Heart right ventricle (tissue), 16 donors: ENCODE results near the gene DDX46. TPM values are rescaled to one million over a fixed set of nuclear protein-coding genes. Genes with fewer than 3 reads are reported as not detected.
"Not testable (repeated sequence)": the region's sequence is repeated elsewhere in the genome, so short reads cannot be mapped to it uniquely, and the experiment has no call there.

ENCODE experiments used
- ATAC-seq, 8 donors: fragments of 200-7000 bp; cut with Tn5 transposase; one replicate each; pipeline ENCODE4 v1.9.1; 2020; ENCODE audit warnings: mild to moderate bottlenecking in 8 of 8, moderate library complexity in 8 of 8, moderate number of reproducible peaks in 1 of 8
- DNase-seq, 2 donors: peaks; one replicate each; pipeline ENCODE4 v3.0.0-alpha.2; 2020
- H3K27ac ChIP-seq, 10 donors: fragments of 200-600 bp; sonication (generic) in 2 of 10; one replicate each; pipeline versions ENCODE4 v1.5.0 to v1.8.0; 2020 to 2022; ENCODE audit warnings: mild to moderate bottlenecking in 3 of 10
- H3K27me3 ChIP-seq, 7 donors: fragments of 200-600 bp; one replicate each; pipeline ENCODE4 v1.8.0; 2021 to 2022; ENCODE audit warnings: mild to moderate bottlenecking in 2 of 7
- H3K36me3 ChIP-seq, 9 donors: fragments of 200-600 bp; sonication (generic) in 1 of 9; one replicate each; pipeline versions ENCODE4 v1.5.0 to v1.8.0; 2020 to 2022; ENCODE audit warnings: mild to moderate bottlenecking in 2 of 9
- H3K4me1 ChIP-seq, 9 donors: fragments of 200-600 bp; sonication (generic) in 1 of 9; one replicate each; pipeline versions ENCODE4 v1.5.0 to v1.8.0; 2020 to 2022; ENCODE audit warnings: mild to moderate bottlenecking in 4 of 9
- H3K4me3 ChIP-seq, 10 donors: fragments of 200-600 bp; sonication (generic) in 2 of 10; one replicate each; pipeline versions ENCODE4 v1.5.0 to v1.8.0; 2020 to 2022; ENCODE audit warnings: mild to moderate bottlenecking in 7 of 10, moderate library complexity in 2 of 10
- H3K9me3 ChIP-seq, 11 donors: fragments of 200-600 bp in 10 of 11; sonication (generic) in 2 of 11; one replicate each; pipeline versions ENCODE4 v1.5.0 to v1.8.0; 2013 to 2022; ENCODE audit warnings: mild to moderate bottlenecking in 2 of 11, control low read depth in 1 of 11, moderate library complexity in 1 of 11
- WGBS, 2 donors: extraction: QIAGEN DNeasy Blood & Tissue Kit; methylation state at CpG; one replicate each; pipeline ENCODE4 v1.1.7; 2013; ENCODE audit warnings: inconsistent platforms in 1 of 2; 5-methylcytosine and 5-hydroxymethylcytosine counted together
- intact Hi-C, 10 donors: fragments of 100-400 bp; cut with DNase I; formaldehyde crosslinking; loops; one replicate each; pipeline versions ENCODE4 v1.11.1 to v1.14.2; 2022
- polyA plus RNA-seq, 2 donors: library from polyadenylated mRNA; stranded (reverse); fragments of 200-250 nt; gene quantifications; one replicate each; pipeline ENCODE4 v1.2.3, GENCODE V29; 2013
- total RNA-seq, 10 donors: library from RNA; stranded (reverse); fragmentation: NEBNext Ultra II Directional in 3 of 10; extraction: Animal tissue kit (Norgen Biotek cat#: 25700) in 3 of 10; gene quantifications; one replicate each; pipeline versions ENCODE4 v1.2.1 to v1.2.4, GENCODE V29; 2021 to 2023
- TF ChIP-seq, protein P1 (sequence below), 9 donors: fragments of 200-600 bp; sonication (generic) in 2 of 9; IDR thresholded peaks; one replicate each; pipeline versions ENCODE4 v1.5.0 to v1.8.0; 2021 to 2022; ENCODE audit warnings: antibody characterized with exemption in 9 of 9, mild to moderate bottlenecking in 5 of 9, moderate library complexity in 1 of 9
- donor health status: Arrhythmogenic right ventricular cardiomyopathy.
- donor health status: ischemic (EF 13 %, LVEDD 7.1; RV severe dilation, severe dysfunction).
- donor health status: healthy with polysubstance abuse.
- donor health status: DM: no; HTN: yes; CAD: no.
- donor health status: DM: no; HTN: no; CAD: no.
- donor health status: ischemic (EF 25% LVEDD 6.9; RV normal size, moderate dysfunction).
- donor health status: ischemic (EF 25% LVEDD 5.7; RV mildly dilated, moderate dysfunction).
- donor health status: healthy.
- donor health status: DM: yes; HTN: yes; CAD: no.
- donor health status: Ischemic cardiomyopathy.
- donor health status: ischemic (EF 35%, LVEDD 5.7; RV mildly dilated, moderate dysfunction).
- donor health status: nonischemic (EF 11% LVEDD 7.7; RV severe dilation, severe dysfunction).
- donor health status: DM: yes; HTN: yes; CAD: no.
- donor health status: PGD.
- donor health status: ischemic (EF 29% LVEDD 5.4; RV normal size, mild dysfunction).
- donor health status: nonischemic (EF 23%, LVEDD 6.1; RV moderate dilation, normal function).

Gene DDX46
- total and polyA plus RNA-seq, 12 donors, result 11.9 to 34.8 (median 29.7) TPM

DNA sequence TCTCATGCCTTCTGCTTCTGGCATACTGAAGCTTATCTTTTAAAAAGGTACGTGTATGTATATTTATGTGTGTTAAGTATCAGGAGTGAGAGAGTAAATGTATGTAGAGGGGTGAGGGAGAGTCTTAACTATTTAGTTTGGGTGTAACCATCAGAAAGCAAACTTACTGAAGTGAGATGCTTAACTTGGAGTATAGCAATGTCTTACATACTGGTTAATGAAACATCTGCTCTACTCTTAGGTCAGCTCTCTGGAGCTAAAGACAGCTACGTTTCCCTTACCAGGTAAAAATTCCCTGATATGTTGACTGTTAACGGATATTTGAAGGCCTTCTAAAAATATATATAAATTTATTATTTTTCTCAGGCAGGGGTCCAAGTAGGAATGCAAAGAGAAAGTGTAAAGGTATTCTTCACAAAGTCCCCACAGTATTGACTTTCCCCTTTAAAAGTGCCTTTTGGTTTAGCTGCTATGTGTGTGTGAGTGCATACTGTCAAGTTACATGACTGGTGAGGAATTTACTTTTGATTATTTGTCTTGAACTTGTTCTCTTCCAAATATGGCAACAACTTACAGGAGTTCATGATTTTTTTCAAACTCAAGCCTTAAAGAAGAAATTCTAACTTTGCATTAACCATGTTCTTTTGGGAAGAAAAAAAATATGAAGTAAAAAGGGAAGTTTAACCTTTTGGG lies 74.9 kb downstream of the DDX46 start:
- Histone ChIP-seq H3K4me1 (peaks cover 0 to 14% (median 7%) of the 10 kb centered on the region in 9 donors), H3K9me3 (no peaks in the 10 kb centered on the region), H3K36me3 (peaks cover 0 to 99% (median 6%) of the 10 kb centered on the region in 9 donors), H3K27me3 (no peaks in the 10 kb centered on the region), H3K27ac (no peak overlapping the region), H3K4me3 (no peak overlapping the region)
- DNase-seq, result no peak
- WGBS, 2 donors, result 89 to 94% methylated on average over 3 of the region's 3 CpGs
- intact Hi-C loops, result no loop called here
- no peak for ATAC-seq
- TF ChIP-seq, protein P1, sequence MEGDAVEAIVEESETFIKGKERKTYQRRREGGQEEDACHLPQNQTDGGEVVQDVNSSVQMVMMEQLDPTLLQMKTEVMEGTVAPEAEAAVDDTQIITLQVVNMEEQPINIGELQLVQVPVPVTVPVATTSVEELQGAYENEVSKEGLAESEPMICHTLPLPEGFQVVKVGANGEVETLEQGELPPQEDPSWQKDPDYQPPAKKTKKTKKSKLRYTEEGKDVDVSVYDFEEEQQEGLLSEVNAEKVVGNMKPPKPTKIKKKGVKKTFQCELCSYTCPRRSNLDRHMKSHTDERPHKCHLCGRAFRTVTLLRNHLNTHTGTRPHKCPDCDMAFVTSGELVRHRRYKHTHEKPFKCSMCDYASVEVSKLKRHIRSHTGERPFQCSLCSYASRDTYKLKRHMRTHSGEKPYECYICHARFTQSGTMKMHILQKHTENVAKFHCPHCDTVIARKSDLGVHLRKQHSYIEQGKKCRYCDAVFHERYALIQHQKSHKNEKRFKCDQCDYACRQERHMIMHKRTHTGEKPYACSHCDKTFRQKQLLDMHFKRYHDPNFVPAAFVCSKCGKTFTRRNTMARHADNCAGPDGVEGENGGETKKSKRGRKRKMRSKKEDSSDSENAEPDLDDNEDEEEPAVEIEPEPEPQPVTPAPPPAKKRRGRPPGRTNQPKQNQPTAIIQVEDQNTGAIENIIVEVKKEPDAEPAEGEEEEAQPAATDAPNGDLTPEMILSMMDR (IDR thresholded peaks at IDR 0.05), result no peak

DNA sequence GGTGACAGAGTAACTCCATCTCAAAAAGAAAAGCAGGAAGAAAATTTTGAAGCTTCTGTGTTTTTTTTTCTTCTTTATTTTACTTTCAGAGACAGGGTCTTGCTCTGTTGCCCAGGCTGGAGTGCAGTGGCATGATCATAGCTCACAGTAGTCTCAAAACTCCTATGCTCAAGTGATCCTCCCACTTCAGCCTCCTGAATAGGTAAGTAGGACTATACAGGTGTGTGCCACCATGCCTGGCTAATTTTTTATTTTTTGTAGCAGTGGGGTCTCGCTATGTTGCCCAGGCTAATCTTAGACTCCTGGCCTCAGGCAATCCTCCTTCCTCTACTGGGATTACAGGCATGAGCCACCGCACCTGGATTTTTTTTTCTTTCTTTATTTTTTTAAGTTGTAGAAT lies 77.0 kb downstream of the DDX46 start:
- H3K36me3 ChIP-seq, result peaks cover 0 to 98% (median 5%) of the 10 kb centered on the region in 9 donors
- 99 to 100% methylated on average over 2 of the region's 2 CpGs for WGBS, 2 donors
- TF ChIP-seq, protein P1 (IDR thresholded peaks at IDR 0.05), result no peak
- no peak for ATAC-seq
- DNase-seq, result no peak
- no peaks in the 10 kb centered on the region for H3K27me3 ChIP-seq
- no peak overlapping the region for H3K4me3 ChIP-seq
- H3K27ac ChIP-seq, result no peak overlapping the region
- intact Hi-C loops, result no loop called here
- no peaks in the 10 kb centered on the region for H3K9me3 ChIP-seq
- H3K4me1 ChIP-seq, result peaks cover 0 to 16% (median 7%) of the 10 kb centered on the region in 9 donors

DNA sequence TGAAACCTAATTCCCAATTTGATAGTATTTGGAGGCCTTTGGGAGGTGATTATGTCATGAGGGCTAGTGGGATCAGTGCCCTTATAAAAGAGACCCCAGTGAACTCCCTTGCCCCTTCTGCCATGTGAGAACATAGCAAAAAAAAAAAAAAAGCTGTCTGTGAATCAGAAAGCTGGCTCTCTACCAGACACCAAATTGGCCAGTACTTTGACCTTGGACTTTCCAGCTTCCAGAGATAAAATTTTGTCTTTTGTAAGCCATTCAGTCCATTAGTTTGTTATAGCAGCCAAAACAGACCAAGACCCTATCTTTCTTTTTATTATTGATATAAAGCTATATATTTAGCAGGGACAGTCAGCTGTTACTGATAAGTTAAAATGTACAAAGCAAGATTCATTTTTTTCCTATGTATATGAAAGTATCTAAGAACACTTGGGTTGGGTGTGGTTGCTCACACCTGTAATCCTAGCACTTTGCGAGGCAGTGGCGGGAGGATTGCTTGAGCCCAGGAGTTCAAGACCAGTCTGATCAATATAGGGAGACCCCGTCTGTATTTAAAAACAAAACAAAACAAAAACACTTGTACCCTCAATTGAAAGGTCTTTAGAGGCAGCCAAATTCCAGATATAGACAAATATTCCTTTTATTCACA lies 79.1 kb downstream of the DDX46 start:
- H3K4me3 ChIP-seq, result no peak overlapping the region
- H3K4me1 ChIP-seq, result peaks cover 0 to 16% (median 7%) of the 10 kb centered on the region in 9 donors
- no peaks in the 10 kb centered on the region for H3K27me3 ChIP-seq
- H3K9me3 ChIP-seq, result no peaks in the 10 kb centered on the region
- DNase-seq (no peak), ATAC-seq (no peak)
- intact Hi-C loops, result no loop called here
- 93 to 97% methylated on average over 3 of the region's 3 CpGs for WGBS, 2 donors
- peaks cover 0 to 90% (median 5%) of the 10 kb centered on the region in 9 donors for H3K36me3 ChIP-seq
- H3K27ac ChIP-seq, result no peak overlapping the region
- TF ChIP-seq, protein P1 (IDR thresholded peaks at IDR 0.05), result no peak

DNA sequence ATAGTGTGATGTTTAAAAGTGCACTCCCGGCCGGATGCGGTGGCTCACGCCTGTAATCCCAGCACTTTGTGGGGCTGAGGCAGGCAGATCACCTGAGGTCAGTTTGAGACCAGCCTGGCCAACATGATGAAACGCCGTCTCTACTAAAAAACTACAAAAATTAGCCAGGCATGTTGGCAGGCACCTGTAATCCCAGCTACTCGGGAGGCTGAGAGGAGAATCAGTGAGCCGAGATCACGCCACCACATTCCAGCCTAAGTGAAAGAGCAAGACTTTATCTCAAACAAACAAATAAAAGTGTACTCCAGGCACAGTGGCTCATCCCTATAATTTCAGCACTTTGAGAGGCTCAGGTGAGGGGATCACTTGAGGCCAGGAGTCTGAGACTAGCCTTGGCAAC lies 79.8 kb downstream of the DDX46 start:
- DNase-seq, H3K27ac ChIP-seq, H3K4me3 ChIP-seq, intact Hi-C loops, H3K27me3 ChIP-seq, H3K9me3 ChIP-seq, ATAC-seq: not testable (repeated sequence)
- WGBS, 2 donors, result 80 to 90% methylated on average over 9 of the region's 9 CpGs
- H3K4me1 ChIP-seq, result peaks cover 0 to 16% (median 7%) of the 10 kb centered on the region in 9 donors
- H3K36me3 ChIP-seq, result peaks cover 0 to 84% (median 5%) of the 10 kb centered on the region in 9 donors
